Pulmonary artery endothelial cell (primary cell): ENCODE results near the gene TRMT112. TPM values are rescaled to one million over a fixed set of nuclear protein-coding genes. Genes with fewer than 3 reads are reported as not detected.
"Not testable (repeated sequence)": the region's sequence is repeated elsewhere in the genome, so short reads cannot be mapped to it uniquely, and the experiment has no call there.

ENCODE experiments used
- DNase-seq: peaks from one replicate; pipeline ENCODE4 v3.0.0-alpha.2; 2011; ENCODE audit warnings: low read depth, low spot score
- total RNA-seq: library from RNA; depleted of rRNA; stranded (reverse); fragments of >200 nt; gene quantifications from 2 replicates; pipeline ENCODE4 v1.2.3, GENCODE V29; 2014

Gene TRMT112
- total RNA-seq, 1 donor from 2014 or later = 239 TPM

DNA sequence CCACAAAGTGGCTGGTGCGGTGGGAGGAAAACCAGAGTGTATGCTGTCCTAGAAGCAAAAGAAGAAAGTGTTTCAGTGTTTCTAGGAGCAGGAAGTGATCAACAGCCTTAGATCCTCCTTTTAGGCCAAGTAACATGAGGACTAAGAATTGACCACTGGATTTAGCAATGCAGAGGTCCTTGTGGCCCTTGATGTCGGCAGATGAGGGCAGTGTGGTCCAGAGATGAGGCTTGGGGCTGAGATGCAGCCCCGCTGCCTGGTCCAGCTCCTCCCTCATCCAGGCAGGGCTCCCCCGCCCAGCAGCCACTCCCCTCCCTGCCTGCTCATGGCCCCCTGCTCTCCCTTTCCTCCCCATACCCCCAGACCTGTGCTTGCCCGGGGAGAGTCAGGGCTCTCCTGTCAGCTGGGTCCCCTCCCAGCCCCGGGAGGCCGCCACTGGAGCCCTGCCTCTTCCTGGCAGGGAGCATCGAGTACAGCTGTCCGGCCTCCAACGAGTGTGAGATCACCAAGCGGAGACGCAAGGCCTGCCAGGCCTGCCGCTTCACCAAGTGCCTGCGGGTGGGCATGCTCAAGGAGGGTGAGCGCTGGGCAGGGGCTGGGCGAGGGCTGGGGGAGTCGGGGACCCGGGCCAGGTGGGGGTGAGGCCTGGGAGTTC lies 3.7 kb downstream of the TRMT112 start:
- no peak for DNase-seq

DNA sequence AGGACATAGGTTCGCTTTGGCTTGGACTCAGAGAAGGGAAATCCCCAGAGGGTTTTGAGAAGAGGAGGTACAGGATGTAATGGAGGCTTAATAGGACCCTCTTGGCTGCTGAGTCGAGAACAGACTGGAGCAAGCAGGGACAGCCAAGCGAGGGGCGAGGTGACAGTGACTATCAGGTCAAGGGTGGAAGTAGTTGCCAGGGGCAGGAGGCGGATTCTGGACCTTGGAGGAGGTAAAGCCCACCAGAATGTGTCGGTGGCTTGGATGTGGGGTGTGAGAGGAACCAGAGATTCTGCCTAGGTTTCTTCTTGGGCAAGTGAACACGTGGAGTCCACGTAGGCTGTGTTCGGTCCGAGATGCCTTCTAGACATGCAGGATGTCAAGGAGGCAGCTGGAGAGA lies 4.4 kb downstream of the TRMT112 start:
- no peak for DNase-seq

DNA sequence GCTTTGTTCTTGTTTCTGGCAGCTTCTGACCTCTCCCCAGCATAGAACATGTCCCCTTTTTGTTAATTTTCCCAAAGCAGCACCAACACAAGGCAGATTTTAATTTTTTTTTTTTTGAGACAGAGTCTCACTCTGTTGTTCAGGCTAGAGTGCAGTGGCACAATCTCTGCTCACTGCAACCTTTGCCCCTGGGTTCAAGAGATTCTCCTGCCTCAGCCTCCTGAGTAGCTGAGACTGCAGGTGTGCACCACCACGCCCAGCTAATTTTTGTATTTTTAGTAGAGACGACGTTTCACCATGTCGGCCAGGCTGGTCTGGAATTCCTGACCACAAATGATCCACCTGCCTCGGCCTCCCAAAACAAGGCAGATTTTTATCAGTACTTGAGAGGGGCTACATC lies 9.6 kb downstream of the TRMT112 start:
- not testable (repeated sequence) for DNase-seq

DNA sequence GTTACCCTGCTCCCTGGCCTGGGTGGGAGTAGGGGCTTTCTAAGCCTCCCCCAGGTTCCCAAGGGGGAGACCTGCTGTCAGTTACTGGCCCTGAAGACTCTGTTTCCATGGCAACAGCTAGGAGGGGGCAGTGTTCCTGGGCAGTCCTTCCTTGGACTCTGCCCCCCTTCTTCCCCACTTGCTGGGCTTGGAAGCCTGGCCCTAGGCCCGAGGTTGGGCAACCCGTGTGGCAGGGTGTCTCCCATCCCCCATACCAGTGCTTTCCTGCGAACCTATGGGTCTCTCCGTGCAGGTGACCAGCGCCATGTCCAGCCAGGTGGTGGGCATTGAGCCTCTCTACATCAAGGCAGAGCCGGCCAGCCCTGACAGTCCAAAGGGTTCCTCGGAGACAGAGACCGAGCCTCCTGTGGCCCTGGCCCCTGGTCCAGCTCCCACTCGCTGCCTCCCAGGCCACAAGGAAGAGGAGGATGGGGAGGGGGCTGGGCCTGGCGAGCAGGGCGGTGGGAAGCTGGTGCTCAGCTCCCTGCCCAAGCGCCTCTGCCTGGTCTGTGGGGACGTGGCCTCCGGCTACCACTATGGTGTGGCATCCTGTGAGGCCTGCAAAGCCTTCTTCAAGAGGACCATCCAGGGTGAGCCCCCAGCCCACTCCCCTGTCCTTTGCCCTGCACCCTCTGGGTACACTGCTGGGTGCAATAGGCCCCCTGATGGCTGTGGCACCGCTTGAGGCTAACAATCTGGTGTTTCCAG lies 10.3 kb downstream of the TRMT112 start:
- no peak for DNase-seq

DNA sequence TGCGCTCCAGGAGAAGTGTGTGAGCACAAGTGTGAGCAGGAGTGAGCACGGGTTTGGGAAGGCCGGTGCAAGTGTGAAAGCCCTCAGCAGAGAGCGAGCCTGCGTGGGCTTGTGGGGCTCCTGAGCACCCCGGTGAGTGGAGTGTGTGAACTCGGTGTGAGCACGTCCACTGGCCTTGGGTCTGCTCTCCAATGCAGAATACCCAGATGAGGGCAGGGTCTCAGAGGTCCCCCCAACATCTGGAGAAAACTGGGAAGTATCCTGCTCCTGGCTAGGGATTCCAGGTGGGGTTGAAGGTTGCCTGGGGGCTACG lies 10.8 kb downstream of the TRMT112 start:
- DNase-seq = no peak

DNA sequence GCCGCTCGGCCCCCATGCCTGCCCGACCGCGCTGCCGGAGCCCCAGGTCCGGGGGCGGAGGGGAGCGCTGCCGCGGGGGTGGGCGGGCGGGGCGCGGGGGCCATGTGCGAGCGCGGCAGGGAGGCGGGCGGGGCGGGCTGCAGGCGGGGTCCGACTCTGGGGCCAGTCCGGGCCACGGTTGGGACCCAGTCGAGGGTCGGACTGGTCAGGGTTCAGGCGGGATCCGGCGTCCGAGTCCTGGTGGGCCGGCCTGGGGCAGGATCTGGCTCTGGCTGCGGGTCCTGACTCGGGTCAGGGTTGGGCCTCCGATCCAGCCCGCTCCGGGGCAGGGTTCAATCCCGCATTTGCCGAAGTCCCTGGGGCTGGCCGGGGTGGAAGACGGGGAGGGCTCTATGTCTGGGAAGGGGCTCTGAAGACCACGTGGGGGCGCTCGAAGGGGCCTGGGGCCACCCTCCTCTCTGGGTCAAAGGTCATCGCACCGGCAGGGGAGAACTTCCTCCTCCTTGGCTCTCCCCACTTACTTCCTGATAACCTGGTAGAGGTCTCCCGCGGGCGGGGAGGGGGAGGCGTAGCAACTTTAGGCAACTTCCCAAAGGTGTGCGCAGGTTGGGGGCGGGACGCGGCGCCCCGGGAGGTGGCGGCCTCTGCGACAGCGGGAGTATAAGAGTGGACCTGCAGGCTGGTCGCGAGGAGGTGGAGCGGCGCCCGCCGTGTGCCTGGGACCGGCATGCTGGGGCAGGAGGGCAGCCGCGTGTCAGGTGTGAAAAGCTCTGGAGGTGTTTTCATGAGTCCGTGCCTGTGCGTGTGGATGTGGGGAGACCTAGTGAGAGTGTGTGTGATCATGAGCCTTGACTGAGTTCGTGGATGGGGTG lies 11.4 kb downstream of the TRMT112 start:
- DNase-seq = no peak

DNA sequence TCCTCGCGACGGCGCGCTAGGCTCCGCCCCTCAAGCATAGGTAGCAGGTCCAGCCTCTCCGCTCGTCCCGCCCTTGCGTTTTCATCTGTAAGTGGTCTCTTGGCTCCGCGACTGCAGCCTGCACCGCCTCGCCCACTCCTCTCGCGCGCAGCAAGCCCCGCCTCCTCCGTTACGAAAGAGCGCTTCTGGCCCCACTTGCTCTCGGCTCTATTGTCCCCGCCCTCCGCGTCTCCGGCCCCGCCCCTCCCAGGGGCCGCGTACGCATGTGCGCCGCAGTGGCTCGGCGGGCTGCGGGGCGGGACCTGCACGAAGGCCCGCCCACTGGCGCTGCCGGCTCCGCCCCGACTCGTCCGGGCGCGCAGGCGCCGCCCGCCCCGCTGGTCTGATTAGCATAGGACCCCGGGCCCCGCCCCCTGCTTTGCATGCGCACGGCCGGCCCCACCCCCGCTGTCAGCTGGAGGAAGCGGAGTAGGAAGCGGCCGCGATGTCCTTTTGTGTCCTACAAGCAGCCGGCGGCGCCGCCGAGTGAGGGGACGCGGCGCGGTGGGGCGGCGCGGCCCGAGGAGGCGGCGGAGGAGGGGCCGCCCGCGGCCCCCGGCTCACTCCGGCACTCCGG lies 12.2 kb downstream of the TRMT112 start, which contains the start of gene ESRRA:
ESRRA (plus strand) TSS at position 450 of the 616 bp plus-strand sequence. CDS start 1,656 bp downstream, outside the sequence.
- DNase-seq = peak; percentile 88

DNA sequence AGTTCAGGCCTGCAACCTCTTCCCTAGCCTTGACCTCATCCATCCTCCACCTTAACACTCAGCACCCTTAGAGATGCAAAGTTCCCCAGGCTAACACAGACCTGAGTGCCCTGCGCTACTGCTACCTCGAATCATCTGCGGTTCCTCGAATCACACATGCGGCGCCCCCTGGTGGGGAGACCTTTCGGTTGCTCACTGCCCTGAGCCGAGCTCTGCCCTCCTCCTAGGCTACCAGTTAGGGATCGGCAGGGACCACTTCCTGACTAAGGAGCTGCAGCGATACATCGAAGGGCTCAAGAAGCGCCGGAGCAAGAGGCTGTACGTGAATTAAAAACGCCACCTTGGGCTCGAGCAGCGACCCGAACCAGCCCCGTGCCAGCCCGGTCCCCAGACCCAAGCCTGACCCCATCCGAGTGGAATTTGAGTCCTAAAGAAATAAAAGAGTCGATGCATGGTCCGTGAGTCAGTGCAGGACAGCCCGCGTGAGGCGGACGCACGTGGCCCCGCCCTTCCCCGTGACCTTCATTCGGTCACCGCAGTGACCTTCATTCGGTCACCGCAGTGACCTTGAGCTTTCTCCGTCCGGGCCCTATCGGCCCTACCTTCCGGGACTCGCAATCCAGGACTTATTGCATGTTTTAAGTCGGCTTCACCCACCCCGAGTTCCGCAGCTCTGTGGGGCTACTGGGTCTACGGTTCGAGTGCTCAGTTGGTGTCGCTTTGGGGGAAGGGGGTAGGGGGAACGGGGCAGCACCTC lies 12.9 kb downstream of the TRMT112 start:
- no peak for DNase-seq

DNA sequence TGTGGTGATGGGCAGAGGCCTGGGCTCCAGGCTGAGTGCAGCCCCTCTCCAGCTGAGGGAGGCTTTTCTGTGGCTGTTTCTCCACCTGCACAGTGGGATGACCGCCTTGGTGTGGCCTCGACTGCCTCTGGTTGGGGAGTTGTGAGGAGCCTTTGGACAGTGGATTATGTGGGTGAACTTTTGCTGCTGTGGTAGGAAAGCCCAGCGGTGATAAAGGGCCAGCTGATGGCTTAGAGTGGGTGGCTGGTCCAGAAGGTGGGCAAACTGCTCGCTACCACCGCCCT lies 13.4 kb downstream of the TRMT112 start:
- DNase-seq = no peak

DNA sequence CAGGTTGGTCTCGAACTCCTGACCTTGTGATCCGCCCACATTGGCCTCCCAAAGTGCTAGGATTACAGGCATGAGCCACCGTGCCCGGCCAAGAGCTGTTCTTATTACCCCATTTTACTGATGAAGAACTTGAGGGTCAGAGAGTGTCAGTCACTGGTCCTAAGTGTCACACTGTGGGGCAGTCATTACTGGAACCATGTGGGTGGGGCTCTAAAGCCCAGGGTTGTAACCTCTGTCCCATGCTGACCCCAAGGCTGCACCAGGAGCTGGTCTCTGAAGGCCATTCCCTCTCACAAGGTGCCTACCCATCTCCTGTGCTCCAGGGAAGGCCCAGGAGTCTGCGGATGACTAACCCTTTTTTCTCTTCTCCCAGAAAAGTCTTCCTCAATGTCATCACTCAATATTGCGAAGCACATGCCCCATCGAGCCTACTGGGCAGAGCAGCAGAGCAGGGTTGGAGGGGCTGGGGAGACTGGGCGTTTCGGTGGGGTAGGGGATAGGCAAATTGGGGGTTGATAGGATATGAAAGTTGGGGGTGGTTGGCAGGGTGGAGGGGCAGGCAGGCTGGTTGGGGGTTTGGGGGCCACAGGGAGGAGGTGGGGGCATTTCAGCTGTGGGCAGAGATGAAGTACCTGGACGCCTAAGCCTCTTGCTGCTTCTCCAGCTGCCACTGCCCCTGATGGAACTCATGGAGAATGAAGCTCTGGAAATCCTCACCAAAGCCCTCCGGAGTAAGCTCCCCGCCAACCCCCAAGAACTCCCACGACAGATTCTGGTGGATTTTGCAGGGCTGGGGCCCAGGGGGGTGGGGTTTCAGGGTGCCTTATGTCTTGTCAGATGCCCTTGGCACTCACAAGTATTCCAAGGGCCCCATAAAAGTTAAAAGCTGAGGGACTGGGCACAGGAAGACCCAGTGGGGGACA lies 14.0 kb downstream of the TRMT112 start:
- DNase-seq = no peak

DNA sequence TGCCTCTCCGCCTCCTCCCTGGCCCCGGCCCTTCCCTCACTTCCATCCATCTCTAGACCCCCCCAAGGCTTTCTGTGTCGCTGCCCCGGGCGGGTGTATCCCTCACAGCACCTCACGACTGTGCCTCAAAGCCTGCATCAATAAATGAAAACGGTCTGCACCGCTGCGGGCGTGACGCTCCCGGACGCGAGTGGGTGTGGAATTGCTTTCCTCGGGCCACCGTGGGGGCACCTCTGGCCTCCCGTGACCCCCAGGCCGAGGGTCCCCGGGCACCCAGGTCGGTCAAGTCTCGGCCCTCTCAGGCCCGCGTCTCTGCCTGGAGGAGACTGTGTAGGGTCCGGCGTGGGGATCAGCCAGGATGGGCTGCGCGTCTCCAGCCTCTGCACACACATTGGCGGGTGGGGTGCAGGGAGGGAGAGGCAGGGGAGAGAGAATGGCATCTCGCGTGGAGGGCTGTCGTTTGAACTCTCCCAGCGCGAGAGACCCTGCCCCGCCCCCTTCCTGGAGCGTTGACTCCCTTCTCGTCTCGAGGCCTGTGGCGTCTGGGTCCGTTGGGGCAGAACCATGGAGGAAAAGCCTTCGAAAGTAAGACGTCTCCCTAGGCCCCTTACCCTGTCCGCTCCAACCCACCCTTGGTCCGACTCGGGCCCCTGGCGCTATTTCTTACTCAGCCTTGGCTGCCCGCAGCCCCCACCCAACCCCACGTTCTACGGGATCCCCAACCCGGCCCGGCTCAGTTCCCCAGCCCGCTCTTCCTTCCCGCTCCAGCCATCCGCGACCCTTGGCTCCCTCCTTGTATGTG lies 17.3 kb downstream of the TRMT112 start, which contains the start of gene CATSPERZ:
CATSPERZ (plus strand) TSS at position 512 of the 802 bp plus-strand sequence; CDS start at position 565, 53 bp downstream.
- no peak for DNase-seq

DNA sequence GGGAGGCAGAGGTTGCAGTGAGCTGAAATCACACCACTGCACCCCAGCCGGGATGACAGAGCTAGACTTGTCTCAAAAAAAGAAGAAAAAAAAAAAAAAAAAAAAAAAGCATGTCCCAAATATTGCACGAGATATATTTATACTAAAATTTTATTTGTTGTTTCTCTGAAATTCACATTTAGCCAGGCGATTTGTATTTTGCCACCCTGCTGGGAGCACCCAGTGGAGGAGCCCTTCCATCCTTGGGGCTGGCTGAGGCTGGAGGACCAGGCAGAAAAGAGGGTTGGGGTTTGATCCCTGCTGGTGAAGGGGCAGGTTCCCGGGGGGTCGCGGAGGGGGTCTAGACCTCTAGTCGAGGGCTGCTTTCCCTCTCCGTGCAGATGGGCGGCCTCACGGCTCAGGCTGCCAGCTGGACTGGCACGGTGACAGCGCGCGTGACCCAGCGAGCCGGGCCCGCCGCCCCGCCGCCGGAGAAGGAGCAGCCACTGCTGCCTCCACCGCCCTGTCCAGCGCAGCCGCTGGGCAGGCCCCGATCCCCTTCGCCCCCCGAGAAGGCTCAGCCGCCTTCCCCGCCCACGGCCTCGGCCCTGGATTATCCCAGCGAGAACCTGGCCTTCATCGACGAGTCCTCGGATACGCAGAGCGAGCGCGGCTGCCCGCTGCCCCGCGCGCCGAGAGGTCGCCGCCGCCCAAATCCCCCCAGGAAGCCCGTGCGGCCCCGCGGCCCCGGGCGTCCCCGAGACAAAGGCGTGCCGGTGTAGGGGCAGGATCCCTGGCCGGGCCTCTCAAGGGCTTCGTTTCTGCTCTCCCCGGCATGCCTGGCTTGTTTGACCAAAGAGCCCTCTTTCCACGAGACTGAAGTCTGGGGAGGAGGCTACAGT lies 18.2 kb downstream of the TRMT112 start:
- DNase-seq = no peak

DNA sequence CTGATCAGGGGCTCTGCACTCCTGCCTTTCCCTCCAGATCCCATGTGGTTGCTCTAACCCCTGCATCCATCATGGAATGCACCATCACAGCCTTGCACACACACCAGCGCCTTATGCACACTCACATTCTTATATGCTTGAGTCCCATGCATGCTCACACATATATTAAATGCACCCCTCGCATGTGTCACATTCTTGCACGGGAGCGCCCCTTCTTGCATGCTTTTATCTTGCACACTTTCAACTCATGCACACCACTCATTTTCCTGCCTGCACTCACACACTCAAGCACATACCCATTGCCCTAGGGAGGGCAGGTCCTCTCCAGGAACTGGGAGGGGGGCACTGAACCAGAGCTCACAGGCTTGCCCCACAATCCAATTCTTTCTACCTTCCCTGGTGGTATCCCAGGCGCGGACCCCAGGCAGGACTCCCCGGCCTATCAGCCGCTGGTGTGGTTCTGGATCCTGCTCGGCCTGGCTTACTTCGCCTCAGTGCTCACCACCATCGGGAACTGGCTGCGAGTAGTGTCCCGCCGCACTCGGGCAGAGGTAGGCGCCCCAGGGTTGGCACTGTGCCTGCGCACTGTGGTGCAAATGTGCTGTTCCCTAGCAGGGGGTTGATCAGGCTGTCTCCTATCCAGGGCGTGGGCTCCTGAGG lies 19.5 kb downstream of the TRMT112 start:
- no peak for DNase-seq

DNA sequence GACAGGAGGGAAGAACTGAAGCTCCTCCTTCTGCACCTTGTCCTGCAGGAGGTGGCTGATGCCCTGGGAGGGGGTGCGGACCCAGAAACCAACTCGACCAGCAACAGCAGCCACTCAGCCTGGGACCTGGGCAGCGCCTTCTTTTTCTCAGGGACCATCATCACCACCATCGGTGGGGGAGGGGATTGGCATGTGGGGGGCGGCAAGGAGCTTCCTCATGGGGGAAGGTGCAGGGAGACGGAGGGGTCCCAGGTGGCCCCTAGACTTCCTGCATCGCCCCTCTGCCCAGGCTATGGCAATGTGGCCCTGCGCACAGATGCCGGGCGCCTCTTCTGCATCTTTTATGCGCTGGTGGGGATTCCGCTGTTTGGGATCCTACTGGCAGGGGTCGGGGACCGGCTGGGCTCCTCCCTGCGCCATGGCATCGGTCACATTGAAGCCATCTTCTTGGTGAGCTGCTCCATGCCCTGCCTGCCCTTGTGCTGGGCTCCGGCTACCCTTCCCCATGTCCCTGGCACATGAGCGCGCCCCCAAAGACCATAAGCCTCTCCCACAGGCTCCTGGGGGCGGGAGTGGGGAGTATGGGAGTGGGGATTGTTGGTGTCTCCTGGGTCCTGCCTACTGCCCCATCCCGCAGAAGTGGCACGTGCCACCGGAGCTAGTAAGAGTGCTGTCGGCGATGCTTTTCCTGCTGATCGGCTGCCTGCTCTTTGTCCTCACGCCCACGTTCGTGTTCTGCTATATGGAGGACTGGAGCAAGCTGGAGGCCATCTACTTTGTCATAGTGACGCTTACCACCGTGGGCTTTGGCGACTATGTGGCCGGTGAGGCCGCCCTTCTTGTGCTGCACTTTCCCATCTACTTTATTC lies 20.3 kb downstream of the TRMT112 start:
- no peak for DNase-seq

DNA sequence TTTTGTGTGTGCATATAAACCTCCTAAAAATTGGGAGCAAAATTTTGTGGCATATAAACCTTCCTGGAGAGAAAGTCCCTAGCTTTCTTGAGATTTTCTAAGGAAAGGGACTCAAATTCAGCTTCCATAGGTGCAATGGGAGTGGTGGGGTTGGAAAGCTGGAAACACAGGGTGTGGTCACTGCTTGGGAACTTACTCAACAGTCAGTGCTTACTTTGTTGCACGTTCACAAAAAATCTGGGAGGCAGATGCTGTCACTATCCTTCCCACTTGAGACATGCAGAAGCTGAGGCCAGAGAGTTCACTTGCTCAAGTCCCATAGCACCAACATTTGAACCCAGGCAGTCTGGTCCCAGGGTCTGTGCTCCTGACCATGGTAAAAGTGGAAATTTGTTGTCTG lies 21.1 kb downstream of the TRMT112 start:
- no peak for DNase-seq

DNA sequence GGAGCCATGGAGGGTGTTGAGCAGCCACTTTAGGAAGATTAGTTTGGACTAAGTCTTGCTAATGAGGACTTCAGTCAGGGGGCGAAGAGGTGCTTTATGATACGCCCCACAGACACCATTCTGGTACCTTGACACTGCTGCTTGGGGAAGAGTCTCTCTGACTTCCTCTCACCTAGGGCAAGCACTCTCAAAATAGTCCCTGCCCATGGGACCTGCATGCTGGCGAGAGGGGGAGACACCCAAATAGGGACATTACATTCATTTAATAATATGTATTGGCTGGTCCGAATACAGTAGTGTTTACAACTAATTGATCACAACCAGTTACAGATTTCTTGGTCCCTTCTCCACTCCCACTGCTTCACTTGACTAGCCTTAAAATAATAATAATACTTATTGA lies 21.6 kb downstream of the TRMT112 start:
- no peak for DNase-seq

DNA sequence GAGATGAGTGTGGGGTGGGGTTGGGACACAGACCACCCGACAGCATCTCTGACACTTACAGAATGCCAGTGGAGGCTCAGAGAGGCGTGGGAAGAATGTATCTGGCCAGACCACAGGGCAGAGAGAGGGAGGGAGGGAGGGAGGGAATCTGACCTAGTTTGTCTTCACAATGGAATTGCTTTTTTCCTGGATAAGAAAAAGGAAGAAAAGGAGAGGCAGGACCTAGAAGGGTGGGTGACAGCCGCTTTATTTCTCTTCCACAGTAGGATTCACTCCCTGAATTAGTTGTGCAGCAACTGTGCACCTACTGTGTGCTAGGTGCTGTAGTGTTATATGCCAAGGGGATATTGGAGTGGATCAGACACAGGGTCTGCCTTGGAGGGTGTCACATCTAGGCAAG lies 22.6 kb downstream of the TRMT112 start:
- DNase-seq = no peak
